Measurements from ENCODE around the gene CAPNS2.
"Not testable (repeated sequence)": the region's sequence is repeated elsewhere in the genome, so short reads cannot be mapped to it uniquely, and the experiment has no call there.

The CAPNS2 gene

DNA sequence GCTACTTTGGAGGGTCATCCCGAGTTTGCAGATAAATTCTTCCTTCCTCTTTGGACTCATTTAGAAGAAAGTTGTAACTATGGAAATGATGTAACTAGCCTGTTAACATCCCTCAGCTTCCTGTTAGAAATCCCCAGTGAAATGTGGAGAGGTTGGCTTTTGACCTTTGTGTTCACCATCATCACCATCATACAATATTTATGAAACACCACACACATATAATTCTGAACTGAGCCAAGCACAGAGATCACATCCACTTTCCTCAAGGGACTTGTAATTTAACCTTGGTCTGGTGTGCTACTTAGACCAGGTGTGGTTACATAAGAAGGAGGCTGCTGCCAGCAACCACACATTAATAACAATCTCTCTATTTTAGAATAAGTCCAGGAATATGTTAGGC, 2.5 kb downstream of the CAPNS2 start:
- no peak for DNase-seq

- peak; percentile 37 for DNase-seq
Observed at GRCh38 chr16:55570159-55570558, 3.7 kb downstream of the CAPNS2 start.

- no peak for DNase-seq
Observed at GRCh38 chr16:55571191-55571897, 4.9 kb downstream of the CAPNS2 start.

GRCh38 chr16:55572439-55572838, 6.0 kb downstream of the CAPNS2 start:
- DNase-seq = no peak

DNA sequence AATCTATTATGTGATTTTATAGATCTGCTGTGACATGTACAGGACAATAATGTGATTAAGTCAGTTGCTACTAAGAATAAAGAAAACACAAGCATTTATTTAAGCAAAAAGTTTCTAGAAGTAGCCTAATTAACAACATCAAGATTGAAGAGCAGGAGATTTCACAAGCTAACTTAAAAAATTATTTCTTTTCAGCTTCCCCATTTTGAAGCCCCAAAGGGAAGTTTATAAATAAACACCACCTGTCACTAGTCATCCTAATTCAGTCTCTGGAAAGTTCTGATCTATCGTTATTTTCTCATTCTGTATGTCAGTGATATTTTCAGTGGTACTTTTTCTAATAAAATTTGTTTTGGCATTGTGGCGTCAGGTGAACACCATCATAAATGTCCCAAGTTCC, 8.3 kb downstream of the CAPNS2 start:
- peak; percentile 14 for DNase-seq

DNA sequence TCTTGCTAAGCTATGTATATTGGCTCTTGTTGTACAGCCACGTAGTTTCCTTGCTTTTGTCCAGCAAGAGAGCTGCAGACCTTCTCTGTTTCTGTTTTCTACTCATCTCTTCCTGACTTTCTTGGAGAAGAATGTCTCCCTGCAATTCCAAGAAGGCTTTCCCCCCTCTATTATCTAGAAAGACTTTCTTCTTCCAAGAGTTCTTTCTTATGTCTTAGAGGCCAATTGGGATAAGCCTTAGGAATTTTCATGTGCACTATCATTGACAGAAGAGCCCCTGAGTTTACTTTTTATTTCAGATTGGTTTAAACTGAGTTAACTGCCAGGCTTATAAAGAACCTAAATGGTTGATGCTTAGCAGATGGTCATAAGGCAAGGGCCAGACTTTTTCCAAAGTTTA, 9.0 kb downstream of the CAPNS2 start:
- no peak for DNase-seq

DNA sequence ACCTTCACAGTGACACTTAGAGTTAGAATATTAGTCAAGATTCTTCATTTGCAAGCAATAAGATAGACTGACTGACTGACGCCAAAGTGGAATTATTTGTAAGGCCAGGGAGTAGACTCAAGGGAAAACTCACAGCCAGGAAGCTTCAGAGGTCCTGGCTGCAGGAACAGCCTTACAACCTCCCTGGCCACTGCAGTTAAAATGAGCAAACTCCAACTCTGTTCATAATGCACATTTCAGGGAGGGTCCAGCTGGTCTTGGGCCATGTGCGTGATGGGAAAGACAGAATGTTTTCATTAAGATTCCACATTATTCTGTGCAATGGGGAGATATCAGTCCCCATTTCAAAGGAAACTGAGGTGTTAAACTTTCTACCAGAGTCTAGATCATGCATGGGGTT, 9.9 kb downstream of the CAPNS2 start:
- DNase-seq = no peak

GRCh38 chr16:55577887-55578286, 11.4 kb downstream of the CAPNS2 start:
- no peak for DNase-seq

DNA sequence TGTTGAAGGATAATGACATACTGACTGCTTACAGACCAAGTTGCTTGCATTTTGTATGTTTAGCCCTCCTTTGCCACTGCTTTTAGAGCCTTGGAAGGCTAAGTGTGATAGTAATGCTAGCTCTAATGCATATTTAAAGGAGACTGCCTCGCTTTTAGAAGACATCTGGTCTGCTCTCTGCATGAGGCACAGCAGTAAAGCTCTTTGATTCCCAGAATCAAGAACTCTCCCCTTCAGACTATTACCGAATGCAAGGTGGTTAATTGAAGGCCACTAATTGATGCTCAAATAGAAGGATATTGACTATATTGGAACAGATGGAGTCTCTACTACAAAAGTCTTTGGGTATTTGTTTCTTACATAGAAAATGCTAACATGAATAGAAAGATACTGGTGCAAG, 19.1 kb downstream of the CAPNS2 start:
- DNase-seq = no peak

DNA sequence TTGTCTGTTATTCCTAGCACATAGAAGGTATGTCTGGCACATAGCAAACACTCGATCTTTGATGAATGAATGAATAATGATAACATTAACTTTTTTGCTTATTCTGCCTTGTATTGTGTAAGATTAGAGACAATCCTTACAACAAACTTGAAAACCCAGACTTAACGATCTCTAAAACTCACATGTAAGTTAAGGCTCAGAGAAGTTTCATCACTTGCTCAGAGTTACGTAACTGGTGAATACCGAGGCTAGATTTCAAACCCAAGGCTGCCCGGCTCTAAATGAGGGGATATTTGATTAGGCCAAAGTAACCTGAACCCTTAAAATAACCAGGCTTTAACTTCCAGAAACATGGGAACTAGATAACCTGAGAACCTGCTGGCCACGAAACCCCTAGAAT, 22.3 kb downstream of the CAPNS2 start:
- DNase-seq = no peak

DNA sequence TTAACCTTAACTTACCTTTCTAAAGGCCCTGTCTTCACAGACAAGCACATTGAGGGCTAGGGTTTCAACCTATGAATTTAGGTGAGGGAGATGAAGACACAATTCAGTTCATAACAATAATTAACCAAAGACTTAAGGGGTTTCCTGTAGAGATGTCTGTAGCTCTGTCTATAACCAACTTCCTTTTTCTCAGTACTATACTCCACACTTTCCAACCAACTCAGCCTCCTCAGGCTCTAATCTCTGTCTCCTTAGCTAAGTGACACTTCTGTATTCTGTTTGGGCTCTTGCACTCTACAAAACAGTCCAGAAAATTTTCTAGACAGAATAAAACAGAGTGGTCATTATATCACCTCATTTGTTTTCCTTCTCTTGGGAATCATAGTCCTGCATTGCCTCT, 25.8 kb downstream of the CAPNS2 start:
- DNase-seq = peak; percentile 45

GRCh38 chr16:55597928-55598327, 31.4 kb downstream of the CAPNS2 start:
- no peak for DNase-seq

DNA sequence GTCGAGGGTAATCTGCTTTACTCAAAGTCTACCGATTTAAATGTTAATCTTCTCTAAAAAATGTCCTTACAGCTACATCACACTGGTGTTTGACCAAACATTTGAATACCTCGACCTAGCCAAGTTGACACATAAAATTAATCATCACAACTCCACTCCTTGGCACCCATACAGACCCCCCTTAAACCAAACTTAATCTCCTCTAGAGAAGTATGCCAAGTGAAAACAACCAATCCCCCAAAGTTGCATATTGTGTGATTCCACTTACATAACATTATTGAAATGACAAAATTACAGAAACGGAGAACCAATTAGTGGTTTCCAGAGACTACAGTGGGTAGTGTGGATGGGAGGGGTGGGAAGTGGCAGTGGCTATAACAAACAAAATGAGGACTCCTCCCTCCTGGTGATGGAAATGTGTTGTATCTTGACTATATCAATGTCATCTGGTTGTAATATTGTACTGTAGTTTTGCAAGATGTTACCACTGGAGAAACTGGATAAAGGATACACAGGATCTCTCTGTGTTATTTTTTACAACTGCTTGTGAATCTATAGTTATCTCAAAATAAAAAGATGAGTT, 39.4 kb downstream of the CAPNS2 start:
- no peak for DNase-seq

- DNase-seq = no peak
Observed at GRCh38 chr16:55613613-55614335, 47.3 kb downstream of the CAPNS2 start.

GRCh38 chr16:55615071-55615470, 48.6 kb downstream of the CAPNS2 start:
- no peak for DNase-seq

GRCh38 chr16:55615670-55616069, 49.2 kb downstream of the CAPNS2 start:
- not testable (repeated sequence) for DNase-seq
